HepG2 (cell line): ENCODE results near the gene RILP. TPM values are rescaled to one million over a fixed set of nuclear protein-coding genes. Genes with fewer than 3 reads are reported as not detected.

Experiments used
- ATAC-seq: fragments of 200-7000 bp; cut with Tn5 transposase; 3 replicates; pipeline ENCODE4 v1.9.1; 2020; ENCODE audit warnings: mild to moderate bottlenecking, moderate library complexity
- BruUV-seq: library from RNA; stranded (reverse); fragments of 400-500 nt; replicated peaks from 2 replicates; lab custom pipeline; 2021; lab: Mats Ljungman, UMichigan
- CTCF ChIA-PET: fragments of 300-600 bp; formaldehyde crosslinking; extraction: SDS; loops from one replicate; lab custom pipeline; 2021; ENCODE audit warnings: low total read pairs, inconsistent platforms, low intra/inter-chr PET ratio; lab: Yijun Ruan, JAX
- POLR2A ChIA-PET: fragments of 350-600 bp; sonication (Branson Sonifier 250); formaldehyde crosslinking; loops from one replicate; lab custom pipeline; 2020; ENCODE audit warnings: antibody characterized with exemption, inconsistent platforms; lab: Yijun Ruan, JAX
- DNase-seq: peaks from one replicate; pipeline ENCODE4 v3.0.0-alpha.2; 2015; ENCODE audit warnings: low spot score
- FAIRE-seq: peaks from 3 replicates; lab custom pipeline; 2011; peaks lifted over from hg19 to GRCh38; lab: Jason Lieb, UNC
- H2AFZ ChIP-seq: one replicate; pipeline ENCODE4 v1.6.1; 2011; ENCODE audit warnings: low read length, inconsistent platforms
- H3K27ac ChIP-seq: fragments of 300-600 bp; 3 replicates; pipeline ENCODE4 v1.8.0; 2011; ENCODE audit warnings: mixed run types, mild to moderate bottlenecking, mixed read lengths, low read length, inconsistent platforms; ENCODE audit not compliant: insufficient read depth; ENCODE audit errors: extremely low read length
- H3K27me3 ChIP-seq, 2 experiments: fragments of 200-600 bp in 1 of 2; 2 replicates in 1 of 2; 3 replicates in 1 of 2; pipeline versions ENCODE4 v1.6.0 to v1.8.0; 2011; ENCODE audit warnings: low read length in 2 of 2, mild to moderate bottlenecking in 2 of 2, moderate library complexity in 2 of 2, inconsistent platforms in 1 of 2; ENCODE audit not compliant: insufficient read depth in 2 of 2, control insufficient read depth in 1 of 2
- H3K36me3 ChIP-seq, 2 experiments: fragments of 200-600 bp in 1 of 2; replicated peaks in 1 of 2; 2 replicates in 1 of 2; 3 replicates in 1 of 2; pipeline versions ENCODE4 v1.5.1 to v1.8.0; 2011; ENCODE audit warnings: low read length in 2 of 2, inconsistent platforms in 1 of 2; ENCODE audit not compliant: insufficient read depth in 2 of 2, control insufficient read depth in 1 of 2
- H3K4me1 ChIP-seq: 2 replicates; pipeline ENCODE4 v1.5.1; 2012; ENCODE audit warnings: low read length, inconsistent platforms; ENCODE audit not compliant: insufficient read depth
- H3K4me2 ChIP-seq: 2 replicates; pipeline ENCODE4 v1.6.0; 2011; ENCODE audit warnings: low read depth, low read length, inconsistent platforms
- H3K4me3 ChIP-seq, 3 experiments: fragments of 200-600 bp in 1 of 3; sonication (generic), shearing (Covaris generic) in 1 of 3; replicated peaks in 1 of 3; 2 replicates each; pipeline ENCODE4 v1.5.1; 2011 to 2016; ENCODE audit warnings: low read length in 3 of 3, inconsistent platforms in 2 of 3, low read depth in 2 of 3, mild to moderate bottlenecking in 2 of 3, control low read depth in 1 of 3, mixed read lengths in 1 of 3; ENCODE audit not compliant: insufficient read depth in 1 of 3
- H3K79me2 ChIP-seq: one replicate; pipeline ENCODE4 v1.6.1; 2011; ENCODE audit warnings: low read length, inconsistent platforms; ENCODE audit not compliant: insufficient read depth
- H3K9ac ChIP-seq: 2 replicates; pipeline ENCODE4 v1.6.0; 2011; ENCODE audit warnings: mild to moderate bottlenecking, low read depth, low read length, inconsistent platforms; ENCODE audit not compliant: insufficient read depth
- H3K9me3 ChIP-seq: 2 replicates; pipeline ENCODE4 v1.5.1; 2012; ENCODE audit warnings: mild to moderate bottlenecking, low read length
- H4K20me1 ChIP-seq: 2 replicates; pipeline ENCODE4 v1.6.0; 2011; ENCODE audit warnings: inconsistent platforms, mild to moderate bottlenecking, low read length, moderate library complexity; ENCODE audit not compliant: insufficient read depth
- HNRNPL ChIP-seq: fragments of 200-400 bp; formaldehyde crosslinking; IDR thresholded peaks from 2 replicates; pipeline ENCODE4 v1.6.1; 2017; ENCODE audit warnings: mild to moderate bottlenecking, low read depth, low read length
- MTF2 ChIP-seq: sonication (generic); formaldehyde crosslinking; IDR thresholded peaks from 2 replicates; pipeline ENCODE4 v1.5.0; 2020; ENCODE audit warnings: missing genetic modification reagents, borderline replicate concordance
- SAFB2 ChIP-seq: sonication (generic); formaldehyde crosslinking; IDR thresholded peaks from 2 replicates; pipeline ENCODE4 v1.5.1; 2020; ENCODE audit warnings: missing genetic modification reagents, low read depth, mild to moderate bottlenecking, borderline replicate concordance
- ZBTB38 ChIP-seq: sonication (generic); formaldehyde crosslinking; IDR thresholded peaks from 2 replicates; pipeline ENCODE4 v1.5.1; 2020; ENCODE audit warnings: mild to moderate bottlenecking, missing genetic modification reagents
- ZNF407 ChIP-seq: sonication (generic); formaldehyde crosslinking; IDR thresholded peaks from one replicate; pipeline ENCODE4 v1.5.1; 2020; ENCODE audit warnings: mild to moderate bottlenecking, missing genetic modification reagents; ENCODE audit errors: not compliant biosample characterization
- ZNF597 ChIP-seq: sonication (generic); formaldehyde crosslinking; IDR thresholded peaks from 2 replicates; pipeline ENCODE4 v1.5.0; 2020; ENCODE audit warnings: missing genetic modification reagents
- WGBS: methylation state at CpG from one replicate; pipeline ENCODE4 v1.1.6; 2017; ENCODE audit warnings: low lambda C conversion rate; 5-methylcytosine and 5-hydroxymethylcytosine counted together
- in situ Hi-C: cut with HindIII; loops from 2 replicates; pipeline ENCODE4 v1.10.0; 2017; ENCODE audit warnings: low pct_unique_long_range_greater_than_20kb; ENCODE audit not compliant: extremely low pct_ligation_motif_present
- intact Hi-C: fragments of 100-400 bp; cut with micrococcal nuclease; formaldehyde crosslinking; loops from one replicate; pipeline ENCODE4 v1.10.0; 2022; ENCODE audit not compliant: unreplicated experiment
- polyA plus RNA-seq, 8 experiments: library from polyadenylated mRNA; depleted of rRNA in 3 of 8; stranded (reverse) in 7 of 8; unstranded in 1 of 8; fragments of >200 nt; fragmentation: Illumina TruSeq in 4 of 8; extraction: Trizol in 4 of 8; gene quantifications; 2 replicates each; pipeline versions ENCODE4 v1.2.1 to v1.2.3, GENCODE V29; 2011 to 2016; ENCODE audit warnings: low read depth in 4 of 8, missing spikeins in 1 of 8, mixed read lengths in 1 of 8; ENCODE audit not compliant: insufficient read depth in 1 of 8
- total RNA-seq, 5 experiments: library from RNA; depleted of rRNA; stranded (reverse); fragments of >200 nt; fragmentation: Illumina TruSeq; extraction: Trizol; gene quantifications; 2 replicates each; pipeline ENCODE4 v1.2.3, GENCODE V29; 2016; ENCODE audit warnings: low read depth in 1 of 5

The RILP gene
- total and polyA plus RNA-seq, 2 of the 13 experiments (the other 11 are each of a cell fraction or from before 2014, with no cell fraction given): 6.6 to 8.1 TPM

GRCh38 chr17:1623057-1623630, 26.5 kb downstream of the RILP start:
- Histone ChIP-seq H3K9me3 (no peaks in the 10 kb centered on the region), H2AFZ (no peak overlapping the region), H3K36me3 (peaks cover 0 to 2% of the 10 kb centered on the region in 2 experiments; a peak in 2 of 5 replicates), H4K20me1 (no peaks in the 10 kb centered on the region), H3K27me3 (no peaks in the 10 kb centered on the region), H3K4me2 (no peak overlapping the region), H3K79me2 (no peaks in the 10 kb centered on the region), H3K4me1 (peaks cover 57% of the 10 kb centered on the region), H3K4me3 (no peak overlapping the region), H3K9ac (no peak overlapping the region), H3K27ac (no peak overlapping the region)
- 94% methylated on average over 12 of the region's 14 CpGs for WGBS
- TF ChIP-seq HNRNPL (0 out of 2 replicates have a peak, but pooled peaks have one; percentile 44), ZNF597 (CRISPR knock-in tag) (no peak), ZBTB38 (CRISPR knock-in tag) (0 out of 2 replicates have a peak, but pooled peaks have one; percentile 6)
- FAIRE-seq: no peak
- DNase-seq: no peak
- intact Hi-C loops: no loop called here
- BruUV-seq: no TSS peak
- no peak for ATAC-seq
- CTCF ChIA-PET: no interaction called here
- POLR2A ChIA-PET: no interaction called here
- in situ Hi-C loops: no loop called here

GRCh38 chr17:1621273-1621954, 28.3 kb downstream of the RILP start:
- Histone ChIP-seq H4K20me1 (no peaks in the 10 kb centered on the region), H3K27me3 (no peaks in the 10 kb centered on the region), H3K9ac (no peak overlapping the region), H3K27ac (peak overlapping the region; percentile 25), H3K4me3 (peak overlapping the region in 1 of 3 experiments; percentile 22; a peak in 1 of 6 replicates), H3K79me2 (no peaks in the 10 kb centered on the region), H2AFZ (no peak overlapping the region), H3K4me2 (peak overlapping the region; percentile 45), H3K4me1 (peaks cover 52% of the 10 kb centered on the region), H3K36me3 (no peaks in the 10 kb centered on the region; a peak in 1 of 5 replicates), H3K9me3 (no peaks in the 10 kb centered on the region)
- peak; percentile 91 for ATAC-seq
- intact Hi-C loops: no loop called here
- FAIRE-seq: no peak
- no TSS peak for BruUV-seq
- CTCF ChIA-PET: no interaction called here
- 15% methylated on average over 4 of the region's 22 CpGs for WGBS
- POLR2A ChIA-PET: interaction anchor here (1.2 kb wide), 1 partner anchor 95 kb away, joined by 5 read pairs; no protein-coding TSS in a partner anchor
- in situ Hi-C loops: no loop called here
- peak; percentile 53 for DNase-seq
- TF ChIP-seq ZNF407 (no peak), SAFB2 (CRISPR knock-in tag) (0 out of 2 replicates have a peak, but pooled peaks have one; percentile 36), MTF2 (no peak)
